CD4-positive, alpha-beta T cell treated with Interleukin-4 for 1 hour (primary cell): ENCODE data around the gene SERPIND1.
A peak's percentile ranks its signal among the peaks of the same experiment; 100 is the strongest.
"Not testable (repeated sequence)": the region's sequence is repeated elsewhere in the genome, so short reads cannot be mapped to it uniquely, and the experiment has no call there.

ENCODE experiments used
- DNase-seq, 2 donors: peaks; one replicate each; pipeline ENCODE4 v3.0.0-alpha.2; 2020 to 2022

The SERPIND1 gene, protein sequence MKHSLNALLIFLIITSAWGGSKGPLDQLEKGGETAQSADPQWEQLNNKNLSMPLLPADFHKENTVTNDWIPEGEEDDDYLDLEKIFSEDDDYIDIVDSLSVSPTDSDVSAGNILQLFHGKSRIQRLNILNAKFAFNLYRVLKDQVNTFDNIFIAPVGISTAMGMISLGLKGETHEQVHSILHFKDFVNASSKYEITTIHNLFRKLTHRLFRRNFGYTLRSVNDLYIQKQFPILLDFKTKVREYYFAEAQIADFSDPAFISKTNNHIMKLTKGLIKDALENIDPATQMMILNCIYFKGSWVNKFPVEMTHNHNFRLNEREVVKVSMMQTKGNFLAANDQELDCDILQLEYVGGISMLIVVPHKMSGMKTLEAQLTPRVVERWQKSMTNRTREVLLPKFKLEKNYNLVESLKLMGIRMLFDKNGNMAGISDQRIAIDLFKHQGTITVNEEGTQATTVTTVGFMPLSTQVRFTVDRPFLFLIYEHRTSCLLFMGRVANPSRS

DNA sequence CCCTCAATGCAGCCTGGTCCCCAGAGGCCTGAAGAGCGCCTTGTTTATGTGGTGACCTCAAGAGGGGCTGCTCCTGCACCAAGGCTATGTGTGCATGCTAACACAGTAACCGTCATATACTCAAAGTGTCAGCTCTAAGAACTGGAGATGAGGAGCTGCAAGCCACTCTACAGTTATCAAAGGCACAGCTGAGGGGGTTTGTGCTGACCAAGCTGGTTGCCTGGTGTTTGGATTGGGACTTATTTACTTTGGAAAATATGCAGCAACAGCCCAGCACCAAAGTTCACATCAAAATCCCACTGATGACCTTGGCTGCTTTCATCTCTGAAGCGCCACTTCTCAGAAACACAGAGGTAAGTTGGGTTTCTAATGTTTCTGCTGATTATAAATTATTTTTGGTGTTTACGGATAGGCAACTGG is at the start of gene SERPIND1:
SERPIND1 (plus strand) TSS at position 321 of the 420 bp plus-strand sequence. CDS start 5,200 bp downstream, outside the sequence.
- no peak for DNase-seq

DNA sequence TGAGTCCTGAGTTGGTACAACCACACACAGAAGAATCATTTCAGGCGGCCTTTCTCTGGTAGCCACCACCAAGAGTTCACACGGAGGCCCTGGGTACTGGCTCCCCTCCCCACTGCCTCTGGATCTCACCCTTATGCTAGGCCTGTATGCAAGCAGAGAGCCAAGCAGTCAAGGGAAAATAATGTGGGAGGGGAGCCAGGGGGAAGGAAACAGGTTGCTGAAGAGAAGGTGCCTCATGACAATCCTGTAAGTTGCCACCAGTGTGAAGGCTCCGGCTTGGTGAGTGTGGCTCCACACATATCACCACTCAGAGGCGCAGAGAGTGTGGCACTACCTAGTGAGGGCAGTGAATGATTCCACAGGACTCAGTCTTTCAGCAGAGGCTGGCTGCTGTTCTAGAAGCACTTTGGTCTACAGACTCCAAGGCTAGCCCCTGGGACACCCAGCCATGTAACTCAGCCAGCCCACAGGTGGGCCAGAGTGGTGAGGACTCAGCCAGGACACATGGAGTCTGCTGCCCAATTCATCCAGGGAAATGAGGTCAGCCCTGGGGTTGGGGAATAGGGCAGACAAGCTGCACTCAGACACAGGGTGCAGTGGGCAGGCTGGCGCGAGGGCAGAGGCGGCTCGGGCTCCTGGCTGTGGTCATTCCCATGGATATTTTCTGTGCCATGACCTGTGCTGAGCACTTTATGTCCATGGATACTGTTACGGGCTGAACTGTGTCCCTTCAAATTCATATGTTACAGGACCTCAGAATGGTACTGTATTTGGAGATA is 49.0 kb upstream of the SERPIND1 start:
- DNase-seq, result no peak

DNA sequence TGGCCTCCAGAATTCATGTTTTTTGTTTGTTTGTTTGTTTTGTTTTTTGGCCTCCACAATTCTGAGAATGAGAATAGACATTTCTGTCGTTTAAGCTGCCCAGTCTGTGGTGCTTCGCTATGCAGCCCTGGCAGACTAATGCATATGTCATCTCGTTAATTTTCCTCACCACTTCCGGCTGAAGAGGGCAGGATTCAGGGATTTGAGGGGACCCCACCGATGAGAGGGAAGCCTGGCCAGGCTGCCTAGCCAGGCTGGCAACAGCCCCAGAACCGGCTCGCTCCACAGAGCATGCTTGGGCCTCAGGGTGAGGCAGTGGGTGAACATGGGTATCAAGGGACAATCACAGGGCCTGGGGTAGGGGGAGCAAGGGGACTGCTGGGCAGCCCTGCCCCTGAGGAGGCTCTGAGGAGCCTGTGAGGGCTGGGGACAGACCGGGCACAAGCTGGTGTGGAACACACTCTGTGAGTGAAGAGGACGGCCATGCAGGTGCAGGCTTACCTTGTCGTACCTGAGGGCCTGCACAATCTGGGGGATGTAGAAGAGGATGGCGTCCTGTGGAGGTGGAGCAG is 47.8 kb upstream of the SERPIND1 start:
- DNase-seq, result no peak

DNA sequence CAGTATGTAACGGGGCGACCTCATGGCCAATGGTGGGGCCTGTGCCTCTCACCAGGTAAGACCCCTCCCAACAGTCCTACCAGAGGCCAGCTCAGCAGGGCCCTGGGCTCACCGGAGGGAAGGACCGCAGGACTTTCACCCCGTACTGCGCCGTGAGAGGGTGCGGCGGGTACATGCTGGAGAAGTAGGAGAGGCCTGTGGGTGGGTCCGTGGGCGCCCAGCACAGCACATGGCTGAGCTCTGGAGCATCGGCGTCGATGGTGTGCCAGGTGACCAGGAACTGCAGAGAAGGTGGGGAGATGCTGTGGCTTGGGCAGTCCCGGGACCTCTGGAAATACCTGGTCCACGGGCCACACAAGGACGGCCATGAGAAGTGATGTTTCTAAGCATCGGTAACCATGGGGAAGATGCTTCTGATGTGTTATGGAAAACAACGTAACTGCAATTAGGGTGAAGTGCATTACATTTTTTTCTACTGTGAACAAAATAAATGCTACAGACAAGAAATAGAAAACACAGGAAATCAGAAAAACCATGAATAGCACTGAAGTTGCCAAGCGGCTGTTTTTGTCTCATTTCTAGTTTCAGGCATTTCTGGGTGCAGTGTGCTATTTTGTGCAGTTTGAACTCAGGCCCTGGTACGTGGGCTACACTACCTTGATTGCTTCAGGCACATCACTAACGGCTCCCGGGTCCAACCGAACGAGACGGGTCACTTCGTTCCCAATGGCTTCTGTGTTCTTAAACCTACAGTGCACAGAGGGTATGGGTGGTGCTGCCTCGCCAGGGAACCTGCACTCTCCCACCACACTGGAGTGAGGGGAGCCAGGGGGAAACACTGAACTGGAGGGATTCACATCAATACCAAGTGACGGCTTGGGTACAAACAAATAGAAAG is 46.5 kb upstream of the SERPIND1 start:
- no peak for DNase-seq

DNA sequence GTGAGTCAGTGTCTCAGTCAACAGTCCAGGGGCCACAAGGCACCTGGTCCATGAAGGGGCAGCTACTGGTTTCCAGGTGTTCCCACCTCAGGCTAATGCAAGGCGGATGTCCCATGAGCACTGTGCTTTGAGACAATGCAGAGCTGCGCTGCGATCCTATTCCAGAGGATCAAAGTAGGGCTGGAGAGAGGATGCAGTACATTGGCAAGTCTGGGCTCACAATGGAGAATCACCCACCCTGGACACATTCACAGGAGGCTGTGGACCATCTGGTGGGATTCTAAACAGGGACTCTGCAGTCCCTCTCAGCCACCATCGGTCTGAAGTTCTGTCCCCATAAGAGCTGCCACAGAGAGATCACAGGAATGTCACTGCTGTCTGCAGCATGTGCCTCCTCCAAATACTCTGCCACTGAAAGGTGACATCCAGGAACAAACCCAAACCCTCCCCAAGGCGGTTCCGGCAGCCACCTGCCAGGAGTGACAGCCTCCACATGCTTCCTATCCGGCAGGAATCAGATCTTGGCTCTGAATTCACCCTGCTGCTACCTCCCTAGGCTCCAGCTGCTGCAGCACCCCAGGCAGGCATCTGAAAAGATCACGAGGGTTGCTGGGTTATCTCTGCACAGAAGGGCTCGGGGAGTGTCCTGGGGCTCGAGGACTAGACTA is 45.3 kb upstream of the SERPIND1 start:
- DNase-seq, result no peak

DNA sequence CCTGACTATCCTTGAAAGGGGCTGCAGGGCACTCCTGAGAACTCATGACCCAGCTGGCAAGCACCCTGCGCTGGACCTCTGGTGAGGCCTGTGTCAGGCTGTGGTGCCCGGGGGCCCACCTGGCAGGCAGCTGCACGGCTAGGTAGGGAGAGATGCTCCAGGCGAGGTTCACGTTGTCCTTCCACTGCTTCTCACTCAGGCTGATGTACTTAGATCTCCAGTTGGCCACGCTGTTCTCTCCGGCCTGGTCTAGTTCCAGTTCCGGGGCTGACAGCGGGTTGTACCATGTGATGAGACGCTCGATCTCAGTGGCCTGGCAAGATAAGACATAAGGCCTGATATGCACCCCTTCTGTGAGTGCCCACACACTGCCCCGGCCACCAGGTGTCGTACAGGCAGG is 44.7 kb upstream of the SERPIND1 start:
- DNase-seq, result no peak

DNA sequence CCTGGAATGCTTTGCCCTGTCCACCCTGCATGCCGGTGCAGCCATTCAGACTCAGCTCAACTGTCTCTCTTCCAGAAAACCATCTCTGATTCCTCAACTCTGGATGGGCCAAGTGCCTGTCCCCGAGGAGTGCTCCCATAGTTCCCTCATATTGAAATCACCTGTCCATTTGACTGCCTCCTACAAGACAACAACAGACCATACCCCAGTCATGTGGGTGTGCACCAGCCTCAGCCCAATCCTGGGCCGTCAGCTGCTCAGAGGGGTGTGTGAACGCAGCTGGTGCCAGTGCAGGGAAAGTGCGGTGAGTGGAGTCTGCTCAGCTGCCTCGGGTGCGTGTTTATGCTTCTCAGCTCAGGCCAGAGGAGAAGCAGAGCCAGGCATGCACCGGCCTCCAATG is 41.5 kb upstream of the SERPIND1 start:
- not testable (repeated sequence) for DNase-seq

- not testable (repeated sequence) for DNase-seq
These were observed 38.4 kb upstream of the SERPIND1 start for GRCh38 chr22:20735356-20736162.

- DNase-seq, result not testable (repeated sequence)
These were observed 37.0 kb upstream of the SERPIND1 start for GRCh38 chr22:20736891-20737290.

DNA sequence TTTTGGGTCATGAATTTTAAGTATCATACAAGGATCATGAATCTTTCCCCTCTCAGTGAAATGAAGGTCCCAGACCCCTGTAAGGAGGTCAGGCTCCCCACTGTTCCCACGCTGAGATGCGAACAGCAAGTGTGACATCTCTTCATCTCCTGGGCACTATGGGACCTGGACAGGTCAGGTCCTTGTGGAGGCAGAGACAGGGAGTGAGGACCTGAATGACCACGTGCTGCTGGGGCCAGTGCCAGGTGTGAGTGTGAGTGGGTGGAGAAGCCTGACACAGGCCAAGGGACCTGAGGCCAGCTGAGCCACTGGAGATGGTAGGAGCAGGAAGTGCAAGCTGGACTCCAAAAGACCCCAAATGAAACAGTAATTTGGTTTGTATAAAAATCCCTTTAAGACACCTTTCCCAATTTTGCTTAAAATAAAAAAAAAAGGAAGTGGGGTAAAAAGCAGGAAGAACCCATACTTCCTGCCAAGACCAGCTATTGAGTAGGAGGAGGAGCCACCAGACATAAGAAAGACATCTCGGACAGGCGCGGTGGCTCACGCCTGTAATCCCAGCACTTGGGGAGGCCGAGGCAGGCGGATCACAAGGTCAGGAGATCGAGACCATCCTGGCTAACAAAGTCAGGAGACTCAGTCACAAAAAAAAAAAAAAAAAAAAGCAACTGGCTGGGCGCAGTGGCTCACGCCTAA is 35.4 kb upstream of the SERPIND1 start:
- no peak for DNase-seq

- DNase-seq, result no peak
These were observed 33.5 kb upstream of the SERPIND1 start for GRCh38 chr22:20740222-20740951.

DNA sequence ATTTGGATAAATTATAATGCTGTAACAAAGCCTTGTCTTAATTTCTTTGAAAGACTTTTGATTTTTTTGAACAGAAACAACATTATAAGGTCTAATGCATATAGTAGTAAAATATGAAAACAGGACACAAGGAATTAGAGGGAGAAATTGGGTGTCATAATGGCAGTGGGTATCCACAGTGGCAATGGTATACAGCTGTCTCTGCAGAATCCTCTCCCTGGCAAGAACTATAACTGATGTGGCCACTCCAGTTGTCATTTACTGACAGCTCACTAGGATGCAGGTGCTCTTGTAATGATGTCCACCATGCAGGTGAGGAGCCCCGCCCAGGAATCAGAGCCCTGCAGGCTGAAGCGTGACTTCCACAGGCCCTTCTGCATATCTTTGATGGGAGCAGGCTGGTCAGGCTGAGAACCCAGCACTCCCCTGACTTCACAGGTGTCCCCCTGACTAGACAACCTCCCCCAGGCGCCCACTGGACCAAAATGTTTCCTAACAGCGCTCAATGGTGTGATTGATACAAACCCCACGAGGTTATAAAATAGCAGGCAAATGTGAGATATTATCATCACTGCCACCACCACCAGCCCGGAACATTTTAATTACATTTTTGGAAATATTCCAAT is 32.8 kb upstream of the SERPIND1 start:
- DNase-seq, result no peak

GRCh38 chr22:20741634-20742581 is 32.0 kb upstream of the SERPIND1 start:
- peak; percentile 26 to 57 for DNase-seq

DNA sequence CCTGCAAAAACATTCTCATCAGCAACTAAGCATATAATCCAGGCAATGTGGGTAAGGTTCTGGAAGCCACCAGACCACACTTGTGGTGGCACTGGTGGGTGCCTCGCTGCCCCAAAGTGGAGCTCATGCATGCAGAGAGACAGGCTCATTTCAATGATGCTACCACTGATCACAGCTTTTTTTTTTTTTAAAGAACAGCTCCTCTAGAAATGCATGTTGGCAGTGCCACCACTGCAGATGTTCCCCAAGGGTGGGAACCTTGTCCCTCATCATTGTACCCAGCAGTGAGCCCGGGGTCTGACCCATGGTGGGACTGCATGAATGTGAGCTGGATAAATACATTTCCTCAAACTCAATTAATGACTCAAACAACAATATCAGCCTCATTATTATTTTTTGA is 31.1 kb upstream of the SERPIND1 start:
- no peak for DNase-seq

DNA sequence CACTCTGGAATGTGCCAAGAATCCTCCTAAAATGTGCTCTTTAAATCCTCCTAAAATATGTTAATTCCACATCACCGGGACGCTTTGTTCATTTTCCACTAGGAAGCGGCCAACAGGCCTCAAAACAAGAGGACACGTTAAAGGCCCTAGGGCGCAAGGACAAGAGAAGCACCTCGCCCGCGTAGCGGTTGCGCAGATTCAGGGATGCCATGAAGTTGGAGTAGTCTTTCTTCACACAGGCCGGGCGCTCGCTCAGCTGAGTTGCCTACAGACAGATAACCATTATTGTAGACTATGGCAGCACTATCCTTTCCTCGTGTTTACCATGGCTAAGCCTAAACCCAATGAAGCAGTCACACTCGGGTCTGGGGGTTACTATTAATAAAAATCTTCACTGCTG is 29.5 kb upstream of the SERPIND1 start:
- DNase-seq, result no peak

- no peak for DNase-seq
These were observed 28.8 kb upstream of the SERPIND1 start for GRCh38 chr22:20745119-20745518.

DNA sequence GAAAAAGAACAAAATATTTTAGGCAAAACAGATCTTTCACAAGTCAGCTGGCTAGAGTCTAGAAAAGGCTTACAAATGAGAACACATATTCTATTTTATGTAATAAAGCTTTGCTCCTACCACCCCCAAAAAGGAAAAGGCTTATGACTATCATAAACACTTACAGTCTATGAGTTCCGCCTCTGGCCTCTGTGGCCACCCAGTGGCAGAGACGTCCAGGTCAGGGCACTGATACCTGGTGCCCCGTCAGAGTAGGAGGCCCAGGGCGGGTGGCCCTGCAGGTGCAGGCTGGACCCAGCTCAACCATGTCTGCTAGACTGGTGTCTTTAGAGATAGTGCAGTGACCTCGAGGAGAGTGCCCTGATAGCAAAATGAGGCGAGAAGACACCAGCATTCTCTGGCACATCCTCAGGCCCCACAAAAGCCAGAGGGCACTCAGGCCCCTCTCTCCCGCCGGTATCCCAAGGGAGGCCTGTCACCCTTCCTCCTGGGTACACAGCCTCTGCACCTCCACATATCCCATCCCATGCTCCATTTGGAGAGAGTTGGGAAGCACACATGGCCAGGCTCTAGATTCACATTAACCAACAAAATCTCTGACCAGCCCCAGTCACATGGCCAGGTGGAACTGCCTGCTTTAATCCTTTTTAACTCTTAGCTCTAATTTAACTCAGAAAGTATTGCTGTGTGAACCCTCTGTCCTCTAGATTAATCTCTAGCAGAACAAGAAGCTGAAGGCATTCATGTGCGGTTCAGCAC is 27.3 kb upstream of the SERPIND1 start:
- no peak for DNase-seq
